ENCODE data around the gene DNAJC16. TPM values are rescaled to one million over a fixed set of nuclear protein-coding genes. Genes with fewer than 3 reads are reported as not detected.

The DNAJC16 gene
- total and polyA plus RNA-seq, 9 of the 15 experiments (the other 6 are each of a cell fraction or from before 2014, with no cell fraction given) = 6.9 to 16.8 (median 12.8) TPM

- no peak for TF ChIP-seq BRF2 (IDR thresholded peaks at IDR 0.05; ENCODE audit: borderline replicate concordance, insufficient read depth, insufficient read length)
- peak; percentile 96 for TF ChIP-seq BHLHE40 (IDR thresholded peaks at IDR 0.05; ENCODE audit: low read length)
- 0 out of 2 replicates have a peak, but pooled peaks have one; percentile 45 for TF ChIP-seq NR1H2 (CRISPR knock-in tag; IDR thresholded peaks at IDR 0.05)
- TF ChIP-seq ZBTB40 (IDR thresholded peaks at IDR 0.05) = no peak
- no peak for TF ChIP-seq ZBTB40 (CRISPR knock-in tag; IDR thresholded peaks at IDR 0.05)
- 0 out of 2 replicates have a peak, but pooled peaks have one; percentile 55 for TF ChIP-seq STAT6 (CRISPR knock-in tag; IDR thresholded peaks at IDR 0.05)
- TF ChIP-seq MCM7 (IDR thresholded peaks at IDR 0.05) = no peak
- TF ChIP-seq NR2C2 (CRISPR knock-in tag; IDR thresholded peaks at IDR 0.05) = no peak
- TF ChIP-seq NR2C2 (tag; IDR thresholded peaks at IDR 0.05) = 0 out of 2 replicates have a peak, but pooled peaks have one; percentile 18
- TF ChIP-seq RAD51 (IDR thresholded peaks at IDR 0.05; ENCODE audit: borderline replicate concordance, low read depth) = peak; percentile 98
- 0 out of 2 replicates have a peak, but pooled peaks have one; percentile 24 for TF ChIP-seq GATA2 (CRISPR knock-in tag; IDR thresholded peaks at IDR 0.05)
- peak; percentile 83 for TF ChIP-seq GMEB1 (CRISPR knock-in tag; IDR thresholded peaks at IDR 0.05)
These were observed 76.7 kb downstream of the DNAJC16 start (continued) for GRCh38 chr1:15603050-15603965.

All from K562 (cell line).